Stimulated activated CD8-positive, alpha-beta memory T cell treated with anti-CD3 and anti-CD28 coated beads, Interleukin-15, amount 100 ng/mL, for 1 hour (primary cell): ENCODE results near the gene DNAJC15.

ENCODE experiments used
- DNase-seq: peaks from one replicate; pipeline ENCODE4 v3.0.0-alpha.2; 2020; ENCODE audit warnings: low read depth

Gene DNAJC15

DNA sequence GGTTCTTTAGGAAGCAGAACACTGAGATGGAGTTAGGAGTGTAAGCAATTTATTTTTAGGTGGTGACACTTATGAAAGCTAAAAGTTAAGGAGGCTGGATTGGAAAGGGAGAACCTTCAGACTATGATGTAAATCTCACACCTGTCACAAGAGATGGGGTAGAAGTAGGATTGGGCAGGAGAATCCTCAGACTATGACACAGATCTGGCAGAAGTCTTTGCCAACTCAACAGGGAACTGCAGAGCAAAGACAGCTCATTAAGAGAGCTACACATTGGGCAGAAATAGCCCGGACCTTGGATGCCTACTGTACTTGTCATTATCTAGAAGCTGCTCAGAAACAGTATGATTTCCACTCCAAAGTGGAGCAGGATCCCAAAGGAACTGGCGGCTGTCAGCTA is 134.4 kb downstream of the DNAJC15 start:
- no peak for DNase-seq

DNA sequence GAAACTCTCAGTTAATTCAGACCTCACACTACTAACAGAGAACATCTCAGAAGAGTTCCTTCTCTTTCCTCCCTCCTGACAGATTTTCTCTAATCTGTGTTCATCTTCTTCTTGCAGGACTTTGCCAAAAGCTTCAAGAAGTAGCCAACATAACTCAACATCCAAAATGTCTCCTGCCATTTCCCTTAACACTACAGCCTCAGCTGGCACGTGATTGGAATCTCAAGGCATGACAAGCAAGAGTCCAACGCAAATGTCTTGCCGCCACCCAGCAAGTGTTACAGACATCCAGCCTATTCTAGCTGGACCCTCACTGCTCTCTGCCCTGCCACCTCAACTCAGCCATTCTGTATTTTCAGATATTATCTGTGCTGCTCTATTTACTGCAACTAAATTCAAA is 135.1 kb downstream of the DNAJC15 start:
- DNase-seq: no peak

DNA sequence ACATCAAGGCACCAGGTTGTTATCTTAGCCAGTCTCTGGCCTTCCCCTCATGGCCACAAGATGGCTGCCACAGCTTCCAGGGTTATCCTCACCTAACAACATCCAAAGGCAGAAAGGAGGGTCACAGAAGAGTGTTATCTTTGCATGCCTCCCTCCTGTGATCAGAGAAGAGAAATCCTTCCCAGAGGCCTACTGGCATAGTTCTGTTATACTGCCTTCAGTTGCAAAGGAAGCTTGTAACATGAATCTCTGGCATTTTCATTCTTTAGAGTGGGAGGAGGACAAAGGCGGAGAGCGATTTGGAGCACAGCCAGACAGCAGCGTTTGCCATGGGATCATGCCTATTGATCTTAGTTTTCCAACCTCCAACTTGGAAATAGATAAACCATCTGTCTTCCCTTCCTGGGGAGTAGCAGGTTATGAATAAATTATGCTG is 135.7 kb downstream of the DNAJC15 start:
- no peak for DNase-seq
